Effector CD8-positive, alpha-beta T cell (primary cell): ENCODE measurements around the gene MAPK14.
A peak's percentile ranks its signal among the peaks of the same experiment; 100 is the strongest.
"Not testable (repeated sequence)": the region's sequence is repeated elsewhere in the genome, so short reads cannot be mapped to it uniquely, and the experiment has no call there.

ENCODE experiments used
- DNase-seq: peaks from one replicate; lab custom pipeline; 2025; lab: John Stamatoyannopoulos, UW

The MAPK14 gene

DNA sequence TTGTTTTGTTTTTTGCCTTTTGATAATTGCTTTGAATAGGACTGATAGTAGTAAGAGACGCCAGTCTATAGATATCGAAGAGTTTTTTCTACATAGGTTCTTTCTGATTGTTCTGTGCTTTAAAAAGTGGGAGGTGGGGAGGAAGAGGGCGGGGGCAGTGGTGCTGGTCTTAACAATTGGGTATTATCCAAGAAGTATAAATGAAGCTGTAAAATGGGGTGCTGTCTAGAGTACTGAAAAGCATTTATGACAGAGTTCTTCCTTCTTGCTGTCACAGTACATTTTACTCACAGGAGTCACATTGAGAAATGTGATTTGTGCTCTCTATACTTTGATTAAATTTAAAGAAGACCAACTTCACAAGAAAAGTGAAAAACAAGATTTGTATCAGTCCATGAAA is 41.0 kb downstream of the MAPK14 start:
- no peak for DNase-seq

DNA sequence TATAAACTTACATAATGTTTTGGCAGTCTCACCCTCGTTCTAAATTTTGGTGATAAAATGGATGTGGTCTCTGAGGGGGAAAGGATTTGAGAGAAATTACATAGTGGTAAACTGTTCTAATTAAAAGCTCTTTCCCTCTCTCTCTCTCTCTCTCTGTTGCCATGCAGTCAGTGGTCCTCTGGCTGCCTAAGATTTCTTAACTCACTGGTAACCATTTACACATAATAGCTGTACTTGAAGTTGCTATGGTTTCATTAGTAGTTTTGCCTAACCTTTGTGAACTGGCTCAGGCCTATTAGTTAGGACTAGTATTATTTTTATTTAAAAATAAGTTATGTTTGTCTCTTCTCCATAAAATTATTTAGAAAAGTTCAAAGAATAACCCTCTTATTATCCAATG is 42.0 kb downstream of the MAPK14 start:
- DNase-seq, result no peak

DNA sequence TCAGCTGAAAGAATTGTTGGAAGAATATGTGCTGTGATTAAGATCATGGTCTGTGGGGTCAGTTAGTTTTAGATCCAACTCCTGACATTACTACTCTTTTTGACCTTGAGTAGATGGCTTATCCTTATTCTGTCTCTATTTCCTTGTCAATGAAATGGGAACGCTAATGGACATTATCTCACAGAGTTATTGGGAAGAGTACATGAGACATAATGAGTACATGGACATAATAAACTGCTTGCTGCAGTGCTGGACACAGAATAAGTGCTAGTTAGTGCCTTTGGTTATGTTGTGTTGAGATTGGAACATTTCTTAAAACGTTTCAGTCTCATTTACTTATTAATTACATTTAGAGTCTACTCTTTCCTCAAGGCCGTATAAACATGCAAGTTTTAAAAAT is 42.6 kb downstream of the MAPK14 start:
- DNase-seq, result no peak

DNA sequence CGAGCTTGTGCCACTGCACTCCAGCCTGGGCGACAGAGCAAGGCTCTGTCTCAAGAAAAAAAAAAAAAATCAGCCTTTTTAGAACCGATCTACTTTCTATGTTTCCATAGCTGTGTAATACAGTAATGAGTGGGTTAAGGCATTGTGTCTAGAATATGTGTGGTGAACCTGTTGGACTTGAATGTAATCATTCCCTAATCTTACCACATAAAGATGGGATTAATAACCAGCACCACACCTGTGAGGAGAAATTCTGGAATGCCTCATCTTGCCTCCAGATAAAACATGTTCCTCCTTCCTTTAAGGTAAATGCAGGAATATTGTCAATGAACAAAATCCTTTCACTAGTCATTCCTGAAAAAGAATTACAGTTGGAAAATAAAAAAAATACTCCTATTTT is 43.7 kb downstream of the MAPK14 start:
- DNase-seq, result no peak

DNA sequence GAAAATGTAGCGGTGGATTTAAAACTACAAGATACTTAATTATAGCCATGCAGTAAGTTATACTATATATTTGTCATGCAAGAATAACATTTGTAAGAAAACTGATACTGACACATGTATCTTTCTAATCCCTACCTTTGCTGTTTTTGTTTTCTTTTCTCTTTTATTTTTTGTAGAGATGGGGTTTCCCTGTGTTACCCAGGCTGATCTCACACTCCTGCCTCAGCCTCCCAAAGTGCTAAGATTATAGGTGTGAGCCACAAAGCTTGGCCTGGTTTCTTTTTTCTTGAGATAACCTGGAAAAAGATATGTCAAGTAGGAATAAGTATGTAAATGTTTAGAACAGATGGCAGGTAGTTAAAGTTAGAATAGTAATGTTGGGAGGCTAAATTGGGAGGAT is 44.1 kb downstream of the MAPK14 start:
- DNase-seq, result no peak

- no peak for DNase-seq
Observed at GRCh38 chr6:36072681-36073080, 45.1 kb downstream of the MAPK14 start.

DNA sequence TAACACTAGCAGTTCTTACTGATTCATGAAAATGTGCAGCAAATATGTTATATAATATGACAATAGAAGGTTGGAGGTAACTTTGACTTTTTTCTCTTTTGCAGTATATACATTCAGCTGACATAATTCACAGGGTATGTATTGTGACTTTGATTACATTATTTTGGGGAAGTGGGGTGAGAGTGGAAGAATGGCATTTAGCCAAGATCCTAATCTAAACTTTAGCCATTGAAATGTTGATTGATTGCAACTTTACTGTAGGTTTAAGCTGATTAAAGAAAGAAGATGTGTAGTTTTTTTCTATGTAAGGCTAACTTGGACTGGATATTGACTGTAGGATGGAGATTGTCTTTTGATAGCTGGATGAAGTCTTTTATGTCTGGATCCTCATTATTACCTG is 46.0 kb downstream of the MAPK14 start:
- DNase-seq, result no peak

GRCh38 chr6:36075656-36076055 is 48.0 kb downstream of the MAPK14 start:
- no peak for DNase-seq

GRCh38 chr6:36076178-36077063 is 48.8 kb downstream of the MAPK14 start:
- DNase-seq, result no peak

DNA sequence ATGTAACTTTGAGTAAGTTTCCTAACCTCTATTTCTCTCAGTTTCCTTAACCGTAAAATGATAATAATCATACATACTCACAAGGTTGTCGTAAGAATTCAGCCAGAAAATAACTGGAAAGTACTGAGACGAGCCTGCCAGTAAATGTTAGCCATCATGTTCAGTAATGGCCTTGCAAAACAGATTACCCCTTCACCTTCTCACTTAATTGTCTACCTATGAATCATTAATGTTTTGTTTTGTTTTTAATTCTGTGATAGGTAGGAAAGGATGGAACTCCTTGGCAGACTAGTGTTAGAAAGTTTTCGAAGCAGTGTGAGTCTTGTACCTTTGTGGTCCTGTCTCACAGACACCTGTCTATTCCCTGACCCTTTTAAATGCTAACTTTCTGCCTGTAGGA is 50.6 kb downstream of the MAPK14 start:
- no peak for DNase-seq

GRCh38 chr6:36079601-36080000 is 52.0 kb downstream of the MAPK14 start:
- DNase-seq, result no peak

- no peak for DNase-seq
Observed at GRCh38 chr6:36082318-36082717, 54.7 kb downstream of the MAPK14 start.

GRCh38 chr6:36083446-36083845 is 55.8 kb downstream of the MAPK14 start:
- no peak for DNase-seq

- DNase-seq, result not testable (repeated sequence)
Observed at GRCh38 chr6:36088204-36088603, 60.6 kb downstream of the MAPK14 start.

DNA sequence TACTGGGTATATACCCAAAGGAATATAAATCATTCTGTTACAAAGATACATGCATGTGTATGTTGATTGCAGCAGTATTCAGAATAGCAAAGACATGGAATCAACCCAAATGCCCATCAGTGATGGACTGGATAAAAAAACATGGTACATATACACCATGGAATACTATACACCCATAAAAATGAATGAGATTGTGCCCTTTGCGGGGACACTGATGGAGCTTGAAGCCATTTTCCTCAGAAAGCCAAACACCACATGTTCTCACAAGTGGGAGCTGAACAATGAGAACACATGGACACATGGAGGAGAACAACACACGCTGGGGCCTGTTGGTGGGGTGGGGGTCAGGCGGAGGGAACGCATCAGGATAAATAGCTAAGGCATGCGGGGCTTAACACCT is 61.4 kb downstream of the MAPK14 start:
- no peak for DNase-seq

DNA sequence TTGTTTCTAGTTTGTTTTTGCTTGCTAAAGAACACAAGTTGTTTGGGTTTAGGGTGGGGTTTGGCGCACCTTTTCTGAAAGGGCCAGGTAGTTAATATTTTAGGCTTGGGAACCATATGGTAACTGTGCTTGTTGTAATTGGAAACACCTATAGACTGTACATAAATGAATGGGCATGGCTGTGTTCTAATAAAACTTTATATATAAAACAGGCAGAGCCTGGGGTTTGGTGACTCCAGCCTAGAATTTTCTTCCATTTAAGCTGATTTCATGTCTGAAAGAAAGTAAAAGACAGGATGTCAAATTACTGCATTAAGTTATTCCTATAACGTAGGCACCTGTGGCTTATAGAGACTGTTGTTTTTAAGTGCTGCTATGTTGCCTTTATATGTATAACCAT is 66.6 kb downstream of the MAPK14 start:
- DNase-seq, result no peak

GRCh38 chr6:36094753-36095496 is 67.3 kb downstream of the MAPK14 start:
- DNase-seq, result peak; percentile 76

- DNase-seq, result no peak
Observed at GRCh38 chr6:36095497-36096391, 68.1 kb downstream of the MAPK14 start.

DNA sequence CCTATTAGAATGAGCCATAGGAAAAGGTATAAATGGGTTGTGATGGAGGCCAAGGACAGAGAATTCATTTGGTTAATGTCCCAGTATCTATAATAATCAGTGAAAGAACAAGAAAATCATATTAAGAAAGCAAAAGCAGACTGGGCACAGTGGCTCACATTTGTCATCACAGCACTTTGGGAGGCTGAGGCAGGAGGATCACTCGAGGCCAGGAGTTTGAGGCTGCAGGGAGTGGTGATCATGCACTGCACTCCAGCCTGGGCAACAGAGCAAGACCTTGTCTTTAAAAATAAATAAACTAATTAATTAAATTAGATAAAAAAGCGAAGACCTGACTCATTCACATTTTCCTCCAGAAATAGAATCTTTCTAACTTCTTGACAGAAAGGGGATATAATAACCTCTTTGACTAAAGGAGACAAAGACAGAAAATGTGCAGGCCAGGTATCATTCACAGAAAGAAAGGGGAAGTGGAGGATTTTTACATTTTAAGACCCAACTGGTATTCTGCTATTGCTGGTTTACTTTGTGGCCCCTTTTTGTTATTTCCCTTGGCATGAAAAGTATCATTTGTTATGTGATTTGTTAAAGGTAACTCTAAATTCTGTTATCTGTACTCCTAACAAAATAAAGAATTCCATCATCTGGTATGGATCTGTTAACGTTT is 70.8 kb downstream of the MAPK14 start:
- DNase-seq, result no peak

GRCh38 chr6:36098920-36099647 is 71.5 kb downstream of the MAPK14 start:
- DNase-seq, result no peak

- no peak for DNase-seq
Observed at GRCh38 chr6:36099869-36100483, 72.4 kb downstream of the MAPK14 start.
